ENCODE results near the gene MTF1. TPM values are rescaled to one million over a fixed set of nuclear protein-coding genes. Genes with fewer than 3 reads are reported as not detected.

The MTF1 gene
- total RNA-seq, 1 donor from 2014 or later, result 18.6 TPM

GRCh38 chr1:37867784-37868183 is 8.4 kb upstream of the MTF1 start:
- no peak for DNase-seq (ENCODE audit: low spot score)

- DNase-seq (ENCODE audit: low spot score), result no peak
These were observed 7.1 kb upstream of the MTF1 start for GRCh38 chr1:37866491-37866890.

DNA sequence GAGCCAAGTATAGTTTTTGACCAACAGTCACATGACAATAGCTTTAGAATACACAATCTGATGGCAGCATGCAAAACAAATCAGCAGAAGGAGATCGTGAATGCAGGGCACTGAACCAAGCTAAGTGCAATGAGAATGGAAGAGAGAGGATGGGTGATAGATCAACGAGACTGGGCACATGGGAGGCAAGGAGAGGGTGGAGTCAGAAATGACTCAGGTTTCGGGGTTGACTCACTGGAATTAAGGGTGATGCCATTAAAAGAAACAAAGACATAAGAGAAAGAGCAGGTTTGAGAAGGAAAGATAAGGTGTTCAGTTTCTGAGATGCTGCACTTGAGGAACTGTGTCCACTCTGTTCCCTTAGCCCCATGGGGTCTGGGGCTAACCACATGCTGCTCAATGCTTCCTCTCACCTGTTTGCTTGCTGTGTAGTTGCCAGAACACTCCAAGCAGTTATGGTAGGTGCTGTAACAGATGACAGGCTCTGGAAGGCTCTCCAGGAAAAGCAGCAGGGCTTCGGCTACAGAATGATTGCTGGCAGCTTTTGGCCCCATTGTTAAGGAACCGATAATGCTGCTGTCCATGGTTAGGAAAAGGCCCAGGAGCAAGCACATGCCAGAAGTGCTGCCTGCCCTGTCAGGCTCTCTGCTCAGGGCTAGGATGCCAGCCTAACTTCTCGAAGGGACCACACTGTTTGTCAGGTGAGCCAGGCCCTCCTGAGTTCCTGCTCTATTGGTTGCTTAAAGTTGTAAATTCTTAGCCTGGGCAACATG is 6.1 kb upstream of the MTF1 start:
- no peak for DNase-seq (ENCODE audit: low spot score)

- no peak for DNase-seq (ENCODE audit: low spot score)
These were observed 2.9 kb upstream of the MTF1 start for GRCh38 chr1:37862330-37862729.

GRCh38 chr1:37861151-37861550 is 1.8 kb upstream of the MTF1 start:
- DNase-seq (ENCODE audit: low spot score), result no peak

DNA sequence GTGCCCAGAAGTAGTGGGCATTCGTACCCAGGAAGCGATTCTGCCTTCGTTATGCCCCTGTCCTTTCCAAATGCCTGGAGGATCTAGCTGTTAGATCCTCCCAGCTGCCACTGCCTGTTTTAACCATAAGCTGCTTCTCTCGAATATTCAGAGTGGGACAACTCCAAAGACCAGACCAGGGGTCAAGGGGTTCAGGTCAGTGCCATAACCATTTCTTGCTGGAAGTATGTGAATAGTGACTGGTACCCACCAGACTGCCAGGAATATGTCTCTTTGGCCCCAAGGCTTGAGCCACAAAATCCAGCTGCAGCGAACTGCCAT is 914 bp upstream of the MTF1 start:
- DNase-seq (ENCODE audit: low spot score), result no peak

- no peak for DNase-seq (ENCODE audit: low spot score)
These were observed 373 bp downstream of the MTF1 start for GRCh38 chr1:37858931-37859506.

- no peak for DNase-seq (ENCODE audit: low spot score)
These were observed 5.0 kb downstream of the MTF1 start for GRCh38 chr1:37854406-37854805.

- no peak for DNase-seq (ENCODE audit: low spot score)
These were observed 6.2 kb downstream of the MTF1 start for GRCh38 chr1:37853157-37853556.

DNA sequence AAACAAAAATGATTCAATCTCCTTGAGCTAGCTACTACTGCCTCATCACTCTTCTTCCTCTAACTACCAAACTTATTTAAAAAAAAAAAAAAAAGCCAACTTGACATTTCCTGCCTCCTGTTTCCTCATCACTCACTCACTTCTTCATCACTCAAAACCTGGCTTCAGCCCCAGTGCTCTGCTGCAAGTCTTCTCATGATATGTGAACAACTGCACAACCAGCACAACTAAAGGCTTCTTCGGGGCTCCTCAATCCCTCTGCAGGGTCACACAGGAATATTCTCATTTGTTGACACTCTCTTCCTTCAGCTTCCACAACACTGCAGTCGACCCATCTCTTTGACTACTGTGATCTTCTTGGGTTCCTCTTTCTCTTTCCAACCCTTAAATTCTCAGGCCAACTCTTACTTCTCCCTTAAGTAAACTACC is 7.6 kb downstream of the MTF1 start:
- DNase-seq (ENCODE audit: low spot score), result no peak

DNA sequence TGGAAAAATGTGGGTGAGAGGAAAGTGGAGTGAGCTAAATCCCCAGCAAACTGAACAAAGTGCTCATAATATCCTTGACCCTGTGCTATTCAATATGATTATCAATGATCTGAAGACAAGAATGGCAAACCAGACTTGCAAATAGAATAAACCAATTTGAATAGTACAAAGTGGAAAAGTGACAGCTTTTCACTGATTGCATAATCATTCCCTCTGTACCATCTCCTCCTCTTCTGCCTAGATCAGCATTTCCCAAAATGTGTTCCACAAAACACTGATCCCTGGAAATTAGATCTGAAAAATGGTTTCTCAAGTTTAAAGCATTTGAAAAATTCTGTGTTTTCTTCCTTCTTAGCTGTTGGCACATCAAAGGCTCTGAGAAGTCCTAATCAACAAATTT is 8.1 kb downstream of the MTF1 start:
- DNase-seq (ENCODE audit: low spot score), result no peak

DNA sequence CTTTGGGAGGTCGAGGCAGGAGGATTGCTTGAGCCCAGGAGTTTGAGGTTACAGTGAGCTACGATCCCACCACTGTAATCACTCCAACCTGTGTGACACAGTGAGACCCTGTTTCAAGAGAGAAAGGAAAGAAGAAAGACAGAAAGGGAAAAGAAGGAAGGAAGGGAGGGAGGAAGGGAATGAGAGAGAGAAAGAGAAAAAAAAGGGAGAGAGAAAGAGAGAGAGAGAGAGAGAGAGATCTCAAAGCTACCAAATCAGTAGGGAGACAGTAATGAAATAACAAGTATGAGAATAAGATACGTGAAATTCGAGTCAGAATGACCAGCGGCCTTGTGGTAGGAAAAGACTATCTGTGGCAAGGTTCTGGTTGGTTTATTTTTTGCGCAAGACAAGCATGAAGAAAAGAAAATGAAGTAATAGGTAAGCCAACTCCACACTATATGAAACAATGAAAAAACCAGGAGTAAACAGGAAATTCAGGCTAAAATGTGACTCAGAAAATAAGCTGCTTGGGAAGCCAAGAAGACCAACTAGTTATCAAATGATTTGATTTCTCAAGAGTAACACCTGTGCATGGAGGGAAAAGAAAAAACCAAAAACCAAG is 8.9 kb downstream of the MTF1 start:
- no peak for DNase-seq (ENCODE audit: low spot score)

DNA sequence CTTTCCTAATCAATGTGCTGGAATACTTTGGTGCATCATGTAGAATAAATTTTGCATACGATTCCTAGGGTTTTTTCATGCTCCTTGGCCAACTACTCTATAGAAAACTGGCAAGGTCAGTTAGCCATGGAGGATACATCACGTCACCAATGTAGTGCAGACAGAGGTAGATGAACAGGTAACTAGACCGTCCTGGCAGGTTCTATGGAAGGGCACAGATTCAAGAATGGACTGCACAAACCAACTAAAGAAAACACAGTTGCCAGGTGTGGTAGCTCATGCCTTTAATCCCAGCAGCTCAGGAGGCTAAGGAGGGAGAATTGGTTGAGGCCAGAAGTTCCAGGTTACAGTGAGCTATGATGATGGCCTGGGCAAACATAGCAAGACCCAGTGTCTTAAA is 9.9 kb downstream of the MTF1 start:
- DNase-seq (ENCODE audit: low spot score), result no peak

- no peak for DNase-seq (ENCODE audit: low spot score)
These were observed 12.6 kb downstream of the MTF1 start for GRCh38 chr1:37846647-37847339.

GRCh38 chr1:37845786-37846185 is 13.6 kb downstream of the MTF1 start:
- DNase-seq (ENCODE audit: low spot score), result no peak

DNA sequence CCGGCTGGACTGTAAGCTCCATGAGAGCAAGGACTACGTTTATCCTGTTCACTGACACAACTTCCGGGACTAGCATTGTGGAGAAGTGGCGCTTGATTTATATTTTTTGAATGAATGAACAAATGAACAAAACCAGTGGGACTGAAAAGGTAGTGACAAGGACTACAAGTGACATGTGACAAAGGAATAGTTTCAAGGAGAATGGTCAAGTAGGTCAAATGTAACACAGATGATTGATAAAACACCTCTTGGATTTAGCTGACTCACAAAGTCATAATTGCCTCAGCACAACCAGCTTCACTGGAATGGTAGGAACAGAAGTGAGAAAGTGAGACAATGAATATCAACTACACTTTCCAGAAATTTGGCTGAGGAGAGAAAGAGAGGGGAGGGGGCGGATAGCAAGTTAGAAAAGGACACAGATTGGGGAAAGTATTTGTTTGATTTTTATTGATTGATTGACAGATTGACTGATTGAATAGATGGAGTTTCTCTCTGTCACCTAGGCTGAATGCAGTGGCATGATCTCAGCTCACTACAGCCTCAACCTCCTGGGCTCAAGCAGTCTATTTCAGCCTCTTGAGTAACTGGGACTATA is 14.2 kb downstream of the MTF1 start:
- no peak for DNase-seq (ENCODE audit: low spot score)

- no peak for DNase-seq (ENCODE audit: low spot score)
These were observed 14.9 kb downstream of the MTF1 start for GRCh38 chr1:37844536-37844935.

GRCh38 chr1:37841652-37842051 is 17.7 kb downstream of the MTF1 start:
- DNase-seq (ENCODE audit: low spot score), result no peak

GRCh38 chr1:37840711-37841110 is 18.7 kb downstream of the MTF1 start:
- DNase-seq (ENCODE audit: low spot score), result no peak

DNA sequence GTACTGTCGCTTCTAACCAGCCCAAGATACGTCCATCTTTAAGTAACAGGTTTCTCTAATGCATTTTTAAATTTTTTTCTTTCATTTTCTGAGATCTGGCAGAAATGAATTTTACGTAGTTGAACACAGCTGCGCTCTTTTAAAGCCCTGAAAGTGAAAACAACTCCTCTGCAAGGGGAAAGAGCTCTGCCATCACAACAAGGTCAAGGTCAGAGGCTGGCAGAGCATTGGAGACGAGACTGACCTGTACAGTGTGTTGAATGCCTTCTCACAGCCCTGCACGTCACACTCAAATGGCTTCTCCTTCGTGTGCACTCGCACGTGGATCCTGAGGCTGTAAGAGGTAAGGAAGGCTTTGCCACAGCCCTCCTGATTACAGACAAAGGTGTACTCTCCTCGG is 19.7 kb downstream of the MTF1 start:
- no peak for DNase-seq (ENCODE audit: low spot score)

- no peak for DNase-seq (ENCODE audit: low spot score)
These were observed 22.6 kb downstream of the MTF1 start for GRCh38 chr1:37836788-37837187.

DNA sequence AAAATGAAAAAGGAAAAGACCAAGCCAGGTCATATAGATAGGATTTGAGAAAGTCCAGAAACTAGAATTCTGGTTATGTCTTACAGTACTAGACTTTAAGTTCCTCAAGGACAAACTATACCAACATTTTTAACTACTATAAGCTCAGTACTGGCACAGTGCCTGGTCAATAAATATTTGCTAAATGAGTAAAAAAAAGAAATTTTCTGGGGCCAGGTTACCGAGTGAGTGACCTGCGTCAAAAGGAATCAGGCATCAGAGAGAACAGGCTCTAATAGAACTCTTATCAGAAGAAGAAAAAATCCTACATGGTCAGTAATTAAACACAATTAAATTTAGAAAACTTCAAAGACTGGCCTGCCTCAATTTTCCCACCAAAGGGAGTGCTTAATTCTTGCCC is 27.6 kb downstream of the MTF1 start:
- DNase-seq (ENCODE audit: low spot score), result no peak

DNA sequence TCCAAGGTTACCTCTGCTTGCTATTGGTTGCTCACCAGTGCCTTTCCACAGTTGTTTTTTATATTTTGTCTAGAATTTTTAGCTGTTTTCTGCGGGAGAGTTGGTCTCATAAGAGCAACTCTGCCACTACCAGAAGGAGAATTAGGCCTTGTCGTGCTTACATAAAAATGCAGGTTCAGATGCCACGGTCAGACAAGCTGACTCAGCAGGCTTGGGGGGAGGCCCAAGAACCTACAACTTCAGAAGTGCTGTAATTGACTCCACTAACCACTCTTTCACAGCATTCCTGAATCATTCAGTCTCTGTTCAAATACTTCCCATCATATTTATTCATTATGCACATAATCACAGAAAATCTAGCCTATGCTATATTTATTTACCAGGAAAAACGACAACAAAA is 28.3 kb downstream of the MTF1 start:
- DNase-seq (ENCODE audit: low spot score), result no peak

Data from mucosa of gallbladder (tissue), 1 donor.